GM18951 (cell line): ENCODE data around the gene GAMT.

Experiments
- POLR2A ChIP-seq: IDR thresholded peaks from 4 replicates; pipeline ENCODE4 v1.6.1; 2011; ENCODE audit warnings: mild to moderate bottlenecking; ENCODE audit not compliant: insufficient read length, insufficient read depth; ENCODE audit errors: extremely low read depth
- in situ Hi-C: fragments of 300-500 bp; cut with MboI; formaldehyde crosslinking; loops from one replicate; pipeline ENCODE4 v1.12.0; 2022; ENCODE audit warnings: low sequenced_read_pairs, mixed read lengths, inconsistent platforms; ENCODE audit not compliant: unreplicated experiment

GAMT gene

GRCh38 chr19:1351381-1351851, 49.9 kb downstream of the GAMT start:
- in situ Hi-C loops, result no loop called here
- TF ChIP-seq POLR2A, result no peak

GRCh38 chr19:1350867-1351266, 50.5 kb downstream of the GAMT start:
- TF ChIP-seq POLR2A, result no peak
- in situ Hi-C loops, result no loop called here

GRCh38 chr19:1349211-1349610, 52.1 kb downstream of the GAMT start:
- in situ Hi-C loops, result no loop called here
- no peak for TF ChIP-seq POLR2A
